Fibroblast of peridontal ligament (primary cell): ENCODE results near the gene CSNK1G3.

Experiments used
- DNase-seq: peaks from one replicate; pipeline ENCODE4 v3.0.0-alpha.2; 2010; ENCODE audit errors: extremely low read depth

The CSNK1G3 gene

DNA sequence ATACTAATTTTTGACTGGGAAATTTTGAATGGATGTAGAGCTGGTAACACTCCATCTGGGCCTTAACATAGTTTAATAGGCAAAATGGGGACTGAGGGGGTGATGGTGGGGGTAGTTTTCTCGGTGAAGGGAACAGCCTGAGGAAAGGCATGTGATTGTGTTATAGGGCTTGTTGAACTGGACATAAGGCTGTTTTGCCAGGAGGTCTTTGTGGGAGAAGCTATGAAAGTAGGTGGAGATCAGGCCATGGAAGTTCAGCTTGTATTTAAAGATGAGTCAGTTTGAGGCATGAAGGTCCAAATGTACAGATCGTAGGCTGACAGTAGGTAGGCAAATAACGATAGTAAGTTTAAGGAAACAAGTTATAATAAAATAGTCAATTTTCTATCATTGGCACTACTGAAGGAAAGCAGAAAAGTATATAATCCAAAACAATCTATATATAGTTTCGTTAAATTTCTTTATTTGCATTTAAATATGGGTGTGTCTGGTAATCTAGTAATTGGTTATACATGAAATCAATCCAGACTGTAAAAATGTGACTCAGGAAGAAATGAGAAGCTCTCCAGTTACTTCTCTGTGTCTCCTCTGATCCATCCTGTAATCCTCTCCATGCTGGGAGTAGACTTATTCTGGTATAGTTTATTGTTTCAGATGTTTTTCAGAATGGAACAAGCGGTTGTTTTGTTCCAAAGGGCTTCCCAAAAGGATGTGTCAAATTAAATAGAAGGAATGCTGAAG, 2.8 kb downstream of the CSNK1G3 start:
- no peak for DNase-seq

DNA sequence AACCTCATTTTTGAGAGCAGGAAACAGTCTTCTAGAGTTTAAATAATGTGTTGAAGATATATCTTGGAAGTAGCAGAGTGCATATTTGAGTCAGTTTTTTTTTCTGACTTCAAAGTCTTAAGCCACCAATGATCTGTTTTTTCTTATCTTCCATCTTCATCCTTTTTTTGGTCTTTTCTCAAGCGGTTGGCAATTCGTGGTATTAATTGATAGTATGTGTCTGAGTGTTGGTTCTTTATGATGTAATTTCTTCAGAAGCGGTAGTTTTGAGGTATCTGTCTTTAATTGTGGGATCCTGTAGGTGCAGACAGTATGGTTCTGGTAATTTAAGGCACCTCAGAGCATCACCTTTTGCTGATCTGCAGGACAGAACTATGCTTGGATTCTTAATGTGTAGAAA, 3.9 kb downstream of the CSNK1G3 start:
- DNase-seq = no peak

- no peak for DNase-seq
These were observed 5.5 kb downstream of the CSNK1G3 start for GRCh38 chr5:123517476-123517875.

DNA sequence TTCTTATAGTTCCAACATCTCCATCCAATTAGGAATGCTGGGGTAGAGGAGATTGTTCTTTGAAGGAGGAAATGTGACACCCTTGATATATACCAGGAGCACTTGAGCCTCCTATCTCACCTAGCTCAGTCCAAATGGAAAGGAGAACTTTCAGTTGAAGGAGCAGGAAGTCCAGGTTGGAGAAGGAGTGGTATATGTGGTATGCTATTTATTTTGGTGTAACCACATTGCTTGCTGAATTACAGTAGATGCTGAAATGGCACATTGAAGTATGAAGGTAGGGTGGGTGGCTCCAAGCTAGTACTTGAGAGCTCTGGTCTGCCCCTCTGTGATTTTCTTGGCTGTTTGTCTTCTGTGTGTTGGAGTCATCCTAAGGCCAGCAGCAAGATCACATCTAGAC, 6.1 kb downstream of the CSNK1G3 start:
- DNase-seq = no peak

GRCh38 chr5:123520677-123521247, 8.8 kb downstream of the CSNK1G3 start:
- DNase-seq = no peak

- no peak for DNase-seq
These were observed 12.2 kb downstream of the CSNK1G3 start for GRCh38 chr5:123524146-123524545.

- DNase-seq = no peak
These were observed 15.2 kb downstream of the CSNK1G3 start for GRCh38 chr5:123527190-123527589.

DNA sequence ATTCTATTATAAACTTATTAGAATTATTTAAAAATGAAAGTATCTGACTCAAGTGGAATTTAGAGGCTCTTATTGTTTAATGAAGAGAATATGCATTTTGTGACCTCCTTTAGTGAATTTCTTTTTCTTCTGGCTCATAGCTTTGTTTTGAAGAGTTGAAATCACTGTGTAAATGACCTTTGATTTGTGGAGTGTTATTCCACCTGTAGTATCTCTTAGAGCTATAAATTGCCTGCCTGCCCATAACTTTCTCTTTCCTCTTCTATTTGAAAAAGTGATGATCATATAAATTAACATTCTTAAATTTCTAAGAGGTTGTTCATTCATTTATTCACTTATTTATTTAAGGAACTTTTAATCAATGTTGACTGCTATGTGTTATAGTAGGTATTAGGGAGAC, 16.1 kb downstream of the CSNK1G3 start:
- DNase-seq = no peak

DNA sequence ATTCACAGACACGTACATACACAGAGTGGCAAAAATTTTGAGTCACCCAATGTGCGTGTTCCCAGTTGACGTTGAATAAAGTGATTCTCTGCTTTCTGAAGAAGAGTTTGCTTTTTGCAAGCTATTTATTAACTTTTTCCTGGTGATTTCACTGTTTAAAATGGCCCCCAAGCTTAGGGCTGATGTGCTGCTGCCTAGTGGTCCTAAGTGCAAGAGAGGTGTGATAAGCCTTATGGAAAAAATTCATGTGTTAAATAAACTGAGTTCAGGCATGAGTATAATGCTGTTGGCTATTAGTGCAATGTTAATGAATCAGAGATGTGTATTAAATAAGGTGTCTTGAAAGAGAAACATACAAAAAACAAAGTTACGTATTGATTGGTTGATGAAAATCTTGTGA, 16.9 kb downstream of the CSNK1G3 start:
- no peak for DNase-seq

DNA sequence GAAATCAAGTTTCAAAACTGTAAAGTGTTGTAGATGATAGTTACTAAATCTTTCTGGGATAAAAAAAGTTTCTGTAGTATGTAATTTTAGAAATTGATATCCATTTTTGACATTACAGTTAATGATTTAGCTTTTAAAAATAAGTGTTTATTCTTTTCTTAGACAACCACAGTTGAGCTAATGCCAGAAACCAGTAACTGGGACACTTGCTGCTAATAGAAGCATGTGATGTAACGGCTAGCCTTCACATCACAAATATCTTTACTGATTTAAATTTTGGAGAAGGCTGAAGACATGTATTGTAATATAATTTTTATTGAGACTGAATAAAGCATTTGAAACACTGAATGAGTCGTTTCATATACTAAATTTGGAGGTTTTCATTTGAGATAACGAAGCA, 18.8 kb downstream of the CSNK1G3 start:
- DNase-seq = no peak

- DNase-seq = no peak
These were observed 23.7 kb downstream of the CSNK1G3 start for GRCh38 chr5:123535648-123536047.

- DNase-seq = no peak
These were observed 25.3 kb downstream of the CSNK1G3 start for GRCh38 chr5:123537256-123537655.

DNA sequence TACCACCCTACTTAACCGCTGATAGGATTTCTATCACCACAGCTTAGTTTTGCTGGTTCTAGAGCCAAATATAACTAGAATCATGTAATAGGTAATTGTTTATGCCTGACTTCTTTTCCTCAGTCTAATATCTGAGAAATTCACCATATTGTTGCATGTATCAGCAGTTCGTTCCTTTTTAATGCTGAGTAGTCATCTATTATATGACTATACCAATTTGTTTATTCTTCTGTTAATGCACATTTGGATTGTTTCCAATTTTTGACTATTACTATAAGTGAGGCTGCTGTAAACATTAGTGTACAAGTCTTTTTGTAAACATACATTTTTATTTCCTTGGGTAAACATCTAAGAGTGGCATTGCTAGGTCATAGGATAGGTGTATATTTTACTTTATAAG, 25.9 kb downstream of the CSNK1G3 start:
- DNase-seq = no peak

DNA sequence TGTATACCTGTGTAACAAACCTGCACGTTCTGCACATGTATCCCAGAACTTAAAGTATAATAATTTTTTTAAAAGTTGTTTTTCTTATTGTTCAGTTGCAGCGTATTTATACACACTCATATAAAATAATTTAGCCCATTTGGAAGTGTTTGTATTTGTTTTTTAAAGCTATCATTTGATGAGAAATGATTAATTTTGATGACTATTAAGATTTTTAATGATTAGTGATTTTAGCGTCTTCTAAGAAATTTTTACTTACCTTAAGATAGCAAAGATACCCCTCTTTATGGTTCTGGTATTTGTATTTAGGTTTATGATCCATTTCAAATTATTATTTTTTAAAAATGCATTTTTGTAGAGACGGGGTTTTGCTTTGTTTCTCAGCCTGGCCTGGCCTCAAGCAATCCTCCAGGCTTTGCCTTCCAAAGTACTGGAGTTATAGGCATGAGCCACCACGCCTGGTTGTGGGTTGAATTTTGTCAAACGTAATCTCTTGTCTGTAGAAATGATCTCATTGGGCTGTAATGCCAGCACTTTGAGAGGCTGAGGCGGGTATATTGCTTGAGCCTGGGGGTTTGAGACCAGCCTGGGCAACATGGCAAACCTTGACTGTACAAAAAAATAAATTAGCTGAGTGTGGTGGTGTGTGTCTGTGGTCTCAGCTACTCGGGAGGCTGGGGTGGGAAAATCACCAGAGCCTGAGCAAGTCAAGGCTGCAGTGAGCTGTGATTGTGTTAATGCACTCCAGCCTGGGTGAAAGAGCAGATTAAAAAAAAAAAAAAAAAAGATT, 26.9 kb downstream of the CSNK1G3 start:
- DNase-seq = no peak

DNA sequence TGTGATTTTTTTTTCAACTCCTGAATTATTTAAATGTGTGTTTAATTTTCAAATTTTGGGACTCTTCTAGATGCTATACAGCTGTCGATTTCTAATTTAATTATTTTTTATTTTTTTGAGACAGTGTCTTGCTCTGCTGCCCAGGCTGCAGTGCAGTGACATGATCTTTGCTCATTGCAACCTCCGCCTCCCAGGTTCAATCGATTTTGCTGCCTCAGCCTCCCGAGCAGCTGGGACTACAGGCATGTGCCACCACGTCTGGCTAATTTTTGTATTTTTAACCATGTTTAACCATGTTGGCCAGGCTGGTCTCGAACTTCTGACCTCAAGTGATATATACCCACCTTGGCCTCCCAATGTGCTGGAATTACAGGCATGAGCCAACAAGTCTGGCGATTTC, 28.6 kb downstream of the CSNK1G3 start:
- no peak for DNase-seq

DNA sequence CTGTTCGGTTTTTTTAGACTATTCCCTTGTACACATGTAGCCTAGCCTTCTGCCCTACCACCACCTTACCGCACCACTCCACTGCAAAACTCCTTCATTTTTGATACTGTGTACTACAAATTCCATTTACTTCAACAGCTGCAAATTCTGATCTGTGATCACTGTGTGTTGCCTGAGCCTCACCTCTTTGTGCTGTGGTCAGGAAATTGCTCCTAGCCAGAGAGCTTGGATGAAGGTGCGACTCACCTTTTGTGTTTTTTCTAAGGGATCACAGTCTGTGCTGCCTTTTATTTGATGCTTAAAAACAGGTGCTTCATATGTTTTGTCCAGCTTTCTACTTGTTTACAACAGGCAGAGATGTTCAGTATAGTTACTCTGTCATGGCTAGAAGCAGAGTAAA, 31.5 kb downstream of the CSNK1G3 start:
- no peak for DNase-seq

GRCh38 chr5:123545506-123545905, 33.5 kb downstream of the CSNK1G3 start:
- peak; percentile 3 for DNase-seq

GRCh38 chr5:123546657-123547056, 34.7 kb downstream of the CSNK1G3 start:
- peak; percentile 52 for DNase-seq

DNA sequence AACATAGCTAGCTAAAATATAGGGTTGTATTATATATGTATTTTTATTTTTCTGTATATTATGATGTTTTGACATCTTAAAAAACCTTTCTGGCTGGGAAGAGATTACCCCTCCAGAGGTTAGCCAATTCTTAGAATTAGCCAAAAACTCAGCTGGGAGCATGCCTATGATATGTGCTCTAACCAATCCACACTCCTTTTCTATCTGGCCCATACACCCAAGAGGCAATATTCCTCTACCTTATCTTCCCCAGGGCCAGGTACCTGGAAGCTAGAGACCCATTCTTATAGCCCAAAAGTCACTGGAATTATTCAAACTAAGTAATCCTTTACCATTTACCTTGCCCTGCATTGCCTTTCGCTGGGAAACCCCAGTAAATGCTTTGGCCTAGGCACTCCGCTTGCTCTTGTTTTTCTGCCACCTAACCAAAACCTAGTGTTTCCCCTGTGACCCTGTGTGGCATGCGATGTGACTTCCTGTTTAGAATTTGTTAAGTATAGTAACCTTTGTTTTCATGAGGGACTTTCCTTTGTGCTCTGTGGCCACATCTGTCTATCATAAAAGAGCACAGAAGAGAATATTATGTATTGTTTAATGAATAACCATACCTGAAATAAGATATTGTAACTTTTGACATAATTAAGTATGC, 37.4 kb downstream of the CSNK1G3 start:
- no peak for DNase-seq

DNA sequence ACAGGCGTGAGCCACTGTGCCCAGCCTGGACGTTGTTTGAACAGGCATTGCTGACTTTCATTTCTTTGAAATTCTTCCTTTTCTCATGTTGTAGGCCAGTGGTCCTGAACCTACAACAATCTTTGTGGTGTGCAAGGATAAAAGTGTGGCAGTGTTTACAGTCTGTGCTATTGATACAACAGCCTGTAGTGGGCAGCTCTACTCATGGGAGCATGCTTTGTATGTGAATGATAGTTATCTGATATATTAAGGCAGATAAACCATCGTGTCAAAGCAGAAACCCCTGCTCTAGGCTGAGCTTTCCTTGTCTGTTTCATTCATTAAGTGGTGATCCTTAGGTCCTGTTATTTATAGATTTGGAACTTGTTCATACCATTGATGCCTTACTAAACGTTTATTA, 42.6 kb downstream of the CSNK1G3 start:
- no peak for DNase-seq

GRCh38 chr5:123557907-123558306, 45.9 kb downstream of the CSNK1G3 start:
- no peak for DNase-seq

GRCh38 chr5:123558762-123559433, 46.9 kb downstream of the CSNK1G3 start:
- DNase-seq = no peak
